Measurements from ENCODE around the gene MID2. TPM values are rescaled to one million over a fixed set of nuclear protein-coding genes. Genes with fewer than 3 reads are reported as not detected.
"Not testable (repeated sequence)": the region's sequence is repeated elsewhere in the genome, so short reads cannot be mapped to it uniquely, and the experiment has no call there.

Gene MID2
- polyA plus RNA-seq, 1 experiment: 1.6 TPM

GRCh38 chrX:107851215-107851614, 25.5 kb downstream of the MID2 start:
- Histone ChIP-seq H3K27me3 (ENCODE audit: control insufficient read depth, insufficient read depth, low read length) (no peaks in the 10 kb centered on the region), H3K27ac (ENCODE audit: low read depth, low read length) (no peak overlapping the region), H3K9me3 (ENCODE audit: control insufficient read depth, insufficient read depth, low read length) (no peaks in the 10 kb centered on the region), H3K4me3 (ENCODE audit: low read depth, low read length) (no peak overlapping the region)
- no peak for TF ChIP-seq CTCF (IDR thresholded peaks at IDR 0.05; ENCODE audit: low read depth, low read length)
- POLR2A ChIA-PET: no interaction called here
- no peak for DNase-seq (ENCODE audit: low read depth, low spot score)
- CTCF ChIA-PET: no interaction called here

- CTCF ChIA-PET; H3K4me3 ChIP-seq (ENCODE audit: low read depth, low read length); H3K27ac ChIP-seq (ENCODE audit: low read depth, low read length); H3K9me3 ChIP-seq (ENCODE audit: control insufficient read depth, insufficient read depth, low read length); DNase-seq (ENCODE audit: low read depth, low spot score); POLR2A ChIA-PET; H3K27me3 ChIP-seq (ENCODE audit: control insufficient read depth, insufficient read depth, low read length): not testable (repeated sequence)
These were observed 26.0 kb downstream of the MID2 start for GRCh38 chrX:107851665-107852064.

GRCh38 chrX:107856289-107856688, 30.6 kb downstream of the MID2 start:
- CTCF ChIA-PET: no interaction called here
- TF ChIP-seq CTCF (IDR thresholded peaks at IDR 0.05; ENCODE audit: low read depth, low read length): no peak
- Histone ChIP-seq H3K27ac (ENCODE audit: low read depth, low read length) (no peak overlapping the region), H3K4me3 (ENCODE audit: low read depth, low read length) (no peak overlapping the region), H3K9me3 (ENCODE audit: control insufficient read depth, insufficient read depth, low read length) (no peaks in the 10 kb centered on the region), H3K27me3 (ENCODE audit: control insufficient read depth, insufficient read depth, low read length) (no peaks in the 10 kb centered on the region)
- POLR2A ChIA-PET: no interaction called here
- DNase-seq (ENCODE audit: low read depth, low spot score): no peak

- H3K27me3 ChIP-seq (ENCODE audit: control insufficient read depth, insufficient read depth, low read length); H3K27ac ChIP-seq (ENCODE audit: low read depth, low read length); DNase-seq (ENCODE audit: low read depth, low spot score); H3K4me3 ChIP-seq (ENCODE audit: low read depth, low read length); POLR2A ChIA-PET; H3K9me3 ChIP-seq (ENCODE audit: control insufficient read depth, insufficient read depth, low read length); CTCF ChIA-PET: not testable (repeated sequence)
These were observed 31.4 kb downstream of the MID2 start for GRCh38 chrX:107857041-107857440.

GRCh38 chrX:107857837-107858236, 32.2 kb downstream of the MID2 start:
- ChIA-PET POLR2A (no interaction called here), CTCF (no interaction called here)
- H3K4me3 ChIP-seq (ENCODE audit: low read depth, low read length): no peak overlapping the region
- H3K27ac ChIP-seq (ENCODE audit: low read depth, low read length): no peak overlapping the region
- no peaks in the 10 kb centered on the region for H3K9me3 ChIP-seq (ENCODE audit: control insufficient read depth, insufficient read depth, low read length)
- DNase-seq (ENCODE audit: low read depth, low spot score): no peak
- TF ChIP-seq CTCF (IDR thresholded peaks at IDR 0.05; ENCODE audit: low read depth, low read length): no peak
- no peaks in the 10 kb centered on the region for H3K27me3 ChIP-seq (ENCODE audit: control insufficient read depth, insufficient read depth, low read length)

GRCh38 chrX:107861056-107861455, 35.4 kb downstream of the MID2 start:
- TF ChIP-seq CTCF (IDR thresholded peaks at IDR 0.05; ENCODE audit: low read depth, low read length): no peak
- Histone ChIP-seq H3K4me3 (ENCODE audit: low read depth, low read length) (no peak overlapping the region), H3K27me3 (ENCODE audit: control insufficient read depth, insufficient read depth, low read length) (no peaks in the 10 kb centered on the region), H3K9me3 (ENCODE audit: control insufficient read depth, insufficient read depth, low read length) (no peaks in the 10 kb centered on the region), H3K27ac (ENCODE audit: low read depth, low read length) (no peak overlapping the region)
- POLR2A ChIA-PET: no interaction called here
- no peak for DNase-seq (ENCODE audit: low read depth, low spot score)
- CTCF ChIA-PET: no interaction called here

Data from AG04450 (cell line).